GM18517 (cell line): ENCODE measurements around the gene GARNL3.
A peak's percentile ranks its signal among the peaks of the same experiment; 100 is the strongest.

ENCODE experiments used
- ATAC-seq: cut with Tn5 transposase; IDR thresholded peaks from one replicate; pipeline ENCODE4 v1.9.1; 2021; ENCODE audit warnings: mild to moderate bottlenecking, moderate library complexity; ENCODE audit not compliant: unreplicated experiment

The GARNL3 gene

GRCh38 chr9:127232833-127233549 lies 31.6 kb upstream of the GARNL3 start:
- ATAC-seq: no peak

GRCh38 chr9:127233550-127233949 lies 31.0 kb upstream of the GARNL3 start:
- no peak for ATAC-seq

- ATAC-seq: no peak
Measured at GRCh38 chr9:127233989-127234388, 30.6 kb upstream of the GARNL3 start.

GRCh38 chr9:127237801-127238200 lies 26.8 kb upstream of the GARNL3 start:
- no peak for ATAC-seq

- ATAC-seq: no peak
Measured at GRCh38 chr9:127241354-127241753, 23.2 kb upstream of the GARNL3 start.

- ATAC-seq: peak; percentile 96
Measured at GRCh38 chr9:127244609-127245601, 19.7 kb upstream of the GARNL3 start.

GRCh38 chr9:127245637-127246164 lies 18.9 kb upstream of the GARNL3 start:
- no peak for ATAC-seq

- ATAC-seq: no peak
Measured at GRCh38 chr9:127248241-127248640, 16.3 kb upstream of the GARNL3 start.

GRCh38 chr9:127249877-127250276 lies 14.7 kb upstream of the GARNL3 start:
- no peak for ATAC-seq

GRCh38 chr9:127250896-127251391 lies 13.6 kb upstream of the GARNL3 start:
- no peak for ATAC-seq

GRCh38 chr9:127252410-127253318 lies 11.9 kb upstream of the GARNL3 start:
- no peak for ATAC-seq

GRCh38 chr9:127253446-127253845 lies 11.1 kb upstream of the GARNL3 start:
- no peak for ATAC-seq

- no peak for ATAC-seq
Measured at GRCh38 chr9:127255692-127256091, 8.9 kb upstream of the GARNL3 start.

GRCh38 chr9:127256324-127256723 lies 8.2 kb upstream of the GARNL3 start:
- ATAC-seq: no peak

- ATAC-seq: no peak
Measured at GRCh38 chr9:127258606-127259471, 5.7 kb upstream of the GARNL3 start.

- no peak for ATAC-seq
Measured at GRCh38 chr9:127262602-127263001, 2.0 kb upstream of the GARNL3 start.

GRCh38 chr9:127263237-127263636 lies 1.3 kb upstream of the GARNL3 start:
- no peak for ATAC-seq

GRCh38 chr9:127263664-127264063 lies 910 bp upstream of the GARNL3 start:
- ATAC-seq: no peak

- no peak for ATAC-seq
Measured at GRCh38 chr9:127267793-127268525, 3.4 kb downstream of the GARNL3 start.
